Astrocyte (in vitro differentiated cells and primary cell): ENCODE data around the gene ZDHHC22. TPM values are rescaled to one million over a fixed set of nuclear protein-coding genes. Genes with fewer than 3 reads are reported as not detected.

ENCODE experiments used
- DNase-seq: peaks from one replicate; pipeline ENCODE4 v3.0.0-alpha.2; 2010; ENCODE audit warnings: low read depth
- FAIRE-seq: peaks from 2 replicates; lab custom pipeline; 2011; peaks lifted over from hg19 to GRCh38; lab: Jason Lieb, UNC
- H2AFZ ChIP-seq: 2 replicates; pipeline ENCODE4 v1.6.0; 2012; ENCODE audit warnings: low read depth, low read length, inconsistent platforms
- H3K27ac ChIP-seq: 2 replicates; pipeline ENCODE4 v1.5.1; 2011; ENCODE audit warnings: low read depth, low read length, inconsistent platforms
- H3K27me3 ChIP-seq: 2 replicates; pipeline ENCODE4 v1.6.0; 2011; ENCODE audit warnings: low read length, inconsistent platforms; ENCODE audit not compliant: insufficient read depth
- H3K36me3 ChIP-seq: 2 replicates; pipeline ENCODE4 v1.5.1; 2011; ENCODE audit warnings: low read length, inconsistent platforms; ENCODE audit not compliant: insufficient read depth
- H3K4me1 ChIP-seq: 2 replicates; pipeline ENCODE4 v1.5.1; 2011; ENCODE audit warnings: low read length, inconsistent platforms; ENCODE audit not compliant: insufficient read depth
- H3K4me2 ChIP-seq: 2 replicates; pipeline ENCODE4 v1.6.0; 2012; ENCODE audit warnings: low read length, inconsistent platforms
- H3K4me3 ChIP-seq: 2 replicates; pipeline ENCODE4 v1.5.1; 2011; ENCODE audit warnings: low read depth, mild to moderate bottlenecking, low read length, inconsistent platforms; ENCODE audit not compliant: insufficient read depth
- H3K79me2 ChIP-seq: 2 replicates; pipeline ENCODE4 v1.6.0; 2012; ENCODE audit warnings: mild to moderate bottlenecking, low read length, inconsistent platforms; ENCODE audit not compliant: insufficient read depth
- H3K9ac ChIP-seq: 2 replicates; pipeline ENCODE4 v1.6.0; 2012; ENCODE audit warnings: mild to moderate bottlenecking, low read length, inconsistent platforms
- H3K9me3 ChIP-seq: 2 replicates; pipeline ENCODE4 v1.5.1; 2012; ENCODE audit warnings: low read depth, mild to moderate bottlenecking, low read length, inconsistent platforms; ENCODE audit not compliant: insufficient read depth
- H4K20me1 ChIP-seq: 2 replicates; pipeline ENCODE4 v1.6.0; 2012; ENCODE audit warnings: low read length, inconsistent platforms; ENCODE audit not compliant: insufficient read depth
- H3K27ac Mint-ChIP-seq: one replicate; pipeline ENCODE4 v1.8.0; 2021; ENCODE audit warnings: mild to moderate bottlenecking, mixed read lengths; ENCODE audit not compliant: unreplicated experiment
- H3K27me3 Mint-ChIP-seq: one replicate; pipeline ENCODE4 v1.8.0; 2021; ENCODE audit warnings: low read depth, mixed read lengths; ENCODE audit not compliant: unreplicated experiment
- H3K36me3 Mint-ChIP-seq: one replicate; pipeline ENCODE4 v1.8.0; 2021; ENCODE audit warnings: low read depth, mixed read lengths; ENCODE audit not compliant: unreplicated experiment
- H3K4me1 Mint-ChIP-seq: one replicate; pipeline ENCODE4 v1.8.0; 2021; ENCODE audit warnings: low read depth, mixed read lengths; ENCODE audit not compliant: unreplicated experiment
- H3K4me3 Mint-ChIP-seq: one replicate; pipeline ENCODE4 v1.8.0; 2021; ENCODE audit warnings: mild to moderate bottlenecking, moderate library complexity, mixed read lengths; ENCODE audit not compliant: unreplicated experiment
- H3K9me3 Mint-ChIP-seq: one replicate; pipeline ENCODE4 v1.8.0; 2021; ENCODE audit warnings: mild to moderate bottlenecking, mixed read lengths; ENCODE audit not compliant: unreplicated experiment
- CTCF ChIP-seq: IDR thresholded peaks from 2 replicates; pipeline ENCODE4 v1.5.1; 2011; ENCODE audit warnings: low read depth, mild to moderate bottlenecking, inconsistent platforms, low read length, moderate library complexity; ENCODE audit not compliant: insufficient read depth
- EZH2 ChIP-seq: IDR thresholded peaks from 2 replicates; pipeline ENCODE4 v1.6.1; 2012; ENCODE audit warnings: mild to moderate bottlenecking, low read length, inconsistent platforms; ENCODE audit not compliant: insufficient read depth
- total RNA-seq: library from RNA; stranded (reverse); gene quantifications from 2 replicates; pipeline ENCODE4 v1.2.1, GENCODE V29; 2021

Gene ZDHHC22
- total RNA-seq, 1 donor from 2014 or later, result 0.52 TPM

GRCh38 chr14:77103951-77104350 lies 37.6 kb downstream of the ZDHHC22 start:
- DNase-seq, result no peak
- H3K9me3 Mint-ChIP-seq, result no peaks in the 10 kb centered on the region
- H3K27ac ChIP-seq, result no peak overlapping the region
- peaks cover 30% of the 10 kb centered on the region for H3K4me1 Mint-ChIP-seq
- H2AFZ ChIP-seq, result no peak overlapping the region
- no peak overlapping the region for H3K27ac Mint-ChIP-seq
- no peak overlapping the region for H3K9ac ChIP-seq
- no peaks in the 10 kb centered on the region for H3K27me3 ChIP-seq
- FAIRE-seq, result no peak
- H3K4me3 Mint-ChIP-seq, result no peak overlapping the region
- peaks cover 11% of the 10 kb centered on the region for H3K4me1 ChIP-seq
- no peaks in the 10 kb centered on the region for H3K9me3 ChIP-seq
- peaks cover 14% of the 10 kb centered on the region for H4K20me1 ChIP-seq
- H3K36me3 ChIP-seq, result peaks cover 4% of the 10 kb centered on the region
- H3K79me2 ChIP-seq, result peaks cover 30% of the 10 kb centered on the region
- peaks cover 1% of the 10 kb centered on the region for H3K36me3 Mint-ChIP-seq
- TF ChIP-seq CTCF, result no peak
- TF ChIP-seq EZH2, result no peak
- H3K27me3 Mint-ChIP-seq, result no peaks in the 10 kb centered on the region
- no peak overlapping the region for H3K4me3 ChIP-seq
- H3K4me2 ChIP-seq, result no peak overlapping the region

GRCh38 chr14:77103475-77103874 lies 38.1 kb downstream of the ZDHHC22 start:
- Histone ChIP-seq H2AFZ (no peak overlapping the region), H3K9ac (no peak overlapping the region), H3K4me1 (peaks cover 14% of the 10 kb centered on the region), H3K4me2 (no peak overlapping the region), H3K79me2 (peaks cover 35% of the 10 kb centered on the region), H3K36me3 (peaks cover 4% of the 10 kb centered on the region), H3K9me3 (no peaks in the 10 kb centered on the region), H4K20me1 (peaks cover 14% of the 10 kb centered on the region), H3K27me3 (no peaks in the 10 kb centered on the region), H3K27ac (no peak overlapping the region), H3K4me3 (no peak overlapping the region)
- Mint-ChIP-seq H3K9me3 (no peaks in the 10 kb centered on the region), H3K4me3 (no peak overlapping the region), H3K36me3 (no peaks in the 10 kb centered on the region), H3K4me1 (peaks cover 33% of the 10 kb centered on the region), H3K27ac (no peak overlapping the region), H3K27me3 (no peaks in the 10 kb centered on the region)
- FAIRE-seq, result no peak
- TF ChIP-seq CTCF (no peak), EZH2 (no peak)
- DNase-seq, result no peak

DNA sequence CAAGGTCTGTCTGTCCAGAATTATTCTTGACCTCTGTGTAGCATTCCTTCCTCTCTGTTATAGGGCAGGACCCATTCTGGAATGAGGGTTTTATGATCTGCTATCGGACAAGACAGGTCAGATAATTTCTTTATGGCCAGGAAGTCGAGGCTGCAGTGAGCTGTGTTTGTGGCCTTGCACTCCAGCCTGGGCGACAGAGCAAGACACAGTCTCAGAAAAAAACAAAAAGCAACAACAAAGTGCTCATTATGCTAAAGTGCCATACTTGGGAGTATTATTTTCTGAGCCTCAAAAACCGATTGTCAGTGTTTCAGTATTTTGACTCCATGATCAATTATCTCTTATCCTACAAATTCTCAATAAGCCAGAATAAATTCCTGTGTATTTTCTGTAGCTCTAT lies 39.4 kb downstream of the ZDHHC22 start:
- Mint-ChIP-seq H3K9me3 (no peaks in the 10 kb centered on the region), H3K4me3 (no peak overlapping the region), H3K36me3 (no peaks in the 10 kb centered on the region), H3K4me1 (peaks cover 33% of the 10 kb centered on the region), H3K27ac (no peak overlapping the region), H3K27me3 (no peaks in the 10 kb centered on the region)
- no peak for FAIRE-seq
- H3K27ac ChIP-seq, result no peak overlapping the region
- H3K9ac ChIP-seq, result no peak overlapping the region
- TF ChIP-seq EZH2 (no peak), CTCF (no peak)
- no peak for DNase-seq
- peaks cover 14% of the 10 kb centered on the region for H4K20me1 ChIP-seq
- no peak overlapping the region for H2AFZ ChIP-seq
- no peaks in the 10 kb centered on the region for H3K9me3 ChIP-seq
- H3K4me2 ChIP-seq, result no peak overlapping the region
- H3K36me3 ChIP-seq, result no peaks in the 10 kb centered on the region
- H3K27me3 ChIP-seq, result no peaks in the 10 kb centered on the region
- no peak overlapping the region for H3K4me3 ChIP-seq
- peaks cover 16% of the 10 kb centered on the region for H3K4me1 ChIP-seq
- H3K79me2 ChIP-seq, result peaks cover 42% of the 10 kb centered on the region
